Fibroblast of lung (primary cell): Measurements from ENCODE around the gene ZBTB9. TPM values are rescaled to one million over a fixed set of nuclear protein-coding genes. Genes with fewer than 3 reads are reported as not detected.

Experiments
- DNase-seq, 2 donors: peaks; one replicate each; pipeline versions ENCODE4 v3.0.0 to v3.0.0-alpha.2; 2010; ENCODE audit warnings: low read depth in 2 of 2
- H2AFZ ChIP-seq: 2 replicates; pipeline ENCODE4 v1.5.1; 2012; ENCODE audit warnings: low read length, control low read depth, inconsistent platforms
- H3K27ac ChIP-seq: 2 replicates; pipeline ENCODE4 v1.5.1; 2011; ENCODE audit warnings: low read length, control low read depth; ENCODE audit not compliant: insufficient read depth
- H3K27me3 ChIP-seq: 2 replicates; pipeline ENCODE4 v1.5.1; 2011; ENCODE audit warnings: mild to moderate bottlenecking, low read length; ENCODE audit not compliant: control insufficient read depth, insufficient read depth
- H3K36me3 ChIP-seq: 2 replicates; pipeline ENCODE4 v1.5.1; 2011; ENCODE audit warnings: low read length; ENCODE audit not compliant: control insufficient read depth, insufficient read depth
- H3K4me1 ChIP-seq: 2 replicates; pipeline ENCODE4 v1.5.1; 2011; ENCODE audit warnings: low read length; ENCODE audit not compliant: control insufficient read depth, insufficient read depth; ENCODE audit errors: extremely low read depth
- H3K4me2 ChIP-seq: 2 replicates; pipeline ENCODE4 v1.5.1; 2011; ENCODE audit warnings: low read length, control low read depth; ENCODE audit not compliant: insufficient read depth; ENCODE audit errors: extremely low read depth
- H3K4me3 ChIP-seq, 4 experiments: fragments of 200-600 bp in 1 of 4; sonication (generic) in 1 of 4; replicated peaks in 1 of 4; 2 replicates each; pipeline ENCODE4 v1.5.1; 2011 to 2016; ENCODE audit warnings: low read length in 4 of 4, low read depth in 3 of 4, mild to moderate bottlenecking in 3 of 4, control low read depth in 2 of 4, inconsistent platforms in 1 of 4, mixed read lengths in 1 of 4; ENCODE audit not compliant: insufficient read depth in 1 of 4; ENCODE audit errors: control extremely low read depth in 1 of 4
- H3K79me2 ChIP-seq: 2 replicates; pipeline ENCODE4 v1.5.1; 2012; ENCODE audit warnings: mild to moderate bottlenecking, low read length, inconsistent platforms; ENCODE audit not compliant: control insufficient read depth, insufficient read depth
- H3K9ac ChIP-seq: 2 replicates; pipeline ENCODE4 v1.5.1; 2011; ENCODE audit warnings: mild to moderate bottlenecking, low read length, control low read depth; ENCODE audit not compliant: insufficient read depth
- H3K9me3 ChIP-seq: 2 replicates; pipeline ENCODE4 v1.5.1; 2012; ENCODE audit warnings: low read depth, low read length; ENCODE audit not compliant: control insufficient read depth, insufficient read depth
- H4K20me1 ChIP-seq: 2 replicates; pipeline ENCODE4 v1.5.1; 2011; ENCODE audit warnings: low read length; ENCODE audit not compliant: control insufficient read depth, insufficient read depth; ENCODE audit errors: extremely low read depth
- CTCF ChIP-seq, 2 donors: IDR thresholded peaks in 1 of 2; conservative IDR thresholded peaks in 1 of 2; 1 replicate in 1 of 2; 2 replicates in 1 of 2; pipeline ENCODE4 v1.5.1; 2011 to 2012; ENCODE audit warnings: low read length in 2 of 2, control low read depth in 1 of 2, inconsistent platforms in 1 of 2, low read depth in 1 of 2, mild to moderate bottlenecking in 1 of 2
- EZH2 ChIP-seq: IDR thresholded peaks from 2 replicates; pipeline ENCODE4 v1.5.1; 2012; ENCODE audit warnings: low read length, control low read depth, mild to moderate bottlenecking; ENCODE audit errors: missing control alignments
- polyA plus RNA-seq, 2 donors: library from polyadenylated mRNA; depleted of rRNA in 1 of 2; stranded (reverse) in 1 of 2; unstranded in 1 of 2; fragments of >200 nt; gene quantifications; 2 replicates each; pipeline ENCODE4 v1.2.1, GENCODE V29; 2011 to 2012; ENCODE audit warnings: missing spikeins in 1 of 2
- total RNA-seq: library from RNA; depleted of rRNA; stranded (reverse); fragments of >200 nt; gene quantifications from 2 replicates; pipeline ENCODE4 v1.2.1, GENCODE V29; 2014

The ZBTB9 gene
- total and polyA plus RNA-seq, 2 donors (not counting 1 experiment from before 2014, with no cell fraction given), result 4.1 to 5.2 TPM

- Histone ChIP-seq H3K27me3 (no peaks in the 10 kb centered on the region), H3K9me3 (no peaks in the 10 kb centered on the region), H3K27ac (no peak overlapping the region), H4K20me1 (no peaks in the 10 kb centered on the region), H2AFZ (no peak overlapping the region), H3K4me2 (no peak overlapping the region), H3K4me3 (no peak overlapping the region), H3K79me2 (no peaks in the 10 kb centered on the region), H3K4me1 (no peaks in the 10 kb centered on the region), H3K9ac (no peak overlapping the region), H3K36me3 (no peaks in the 10 kb centered on the region)
- no peak for DNase-seq
- no peak for TF ChIP-seq CTCF (conservative IDR thresholded peaks at IDR 0.05 in 1 of 2, IDR thresholded peaks at IDR 0.05 in 1 of 2; ENCODE audit: low read depth in 1 of 2, low read length in 2 of 2)
- no peak for TF ChIP-seq EZH2
Observed at GRCh38 chr6:33466075-33466735, 11.8 kb downstream of the ZBTB9 start.

DNA sequence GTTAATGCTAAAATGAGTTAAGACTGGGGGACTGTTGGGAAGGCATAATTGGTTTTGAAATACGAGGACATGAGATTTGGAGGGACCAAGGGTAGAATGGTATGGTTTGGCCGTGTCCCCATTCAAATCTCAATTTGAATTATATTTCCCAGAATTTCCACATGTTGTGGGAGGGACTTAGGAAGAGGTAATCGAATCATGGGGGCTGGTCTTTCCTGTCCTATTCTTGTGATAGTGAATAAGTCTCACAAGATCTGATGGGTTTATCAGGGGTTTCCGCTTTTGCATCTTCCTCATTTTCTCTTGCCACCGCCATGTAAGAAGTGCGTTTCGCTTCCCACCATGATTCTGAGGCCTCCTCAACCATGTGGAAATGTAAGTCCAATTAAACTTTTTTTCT lies 12.7 kb downstream of the ZBTB9 start:
- H3K36me3 ChIP-seq, result no peaks in the 10 kb centered on the region
- H3K9me3 ChIP-seq, result no peaks in the 10 kb centered on the region
- no peak overlapping the region for H3K9ac ChIP-seq
- no peak overlapping the region for H3K27ac ChIP-seq
- no peaks in the 10 kb centered on the region for H3K4me1 ChIP-seq
- H4K20me1 ChIP-seq, result no peaks in the 10 kb centered on the region
- TF ChIP-seq CTCF (conservative IDR thresholded peaks at IDR 0.05 in 1 of 2, IDR thresholded peaks at IDR 0.05 in 1 of 2; ENCODE audit: low read depth in 1 of 2, low read length in 2 of 2) (no peak), EZH2 (no peak)
- H3K79me2 ChIP-seq, result no peaks in the 10 kb centered on the region
- no peak overlapping the region for H2AFZ ChIP-seq
- no peak for DNase-seq
- no peak overlapping the region for H3K4me3 ChIP-seq
- H3K27me3 ChIP-seq, result no peaks in the 10 kb centered on the region
- H3K4me2 ChIP-seq, result no peak overlapping the region

DNA sequence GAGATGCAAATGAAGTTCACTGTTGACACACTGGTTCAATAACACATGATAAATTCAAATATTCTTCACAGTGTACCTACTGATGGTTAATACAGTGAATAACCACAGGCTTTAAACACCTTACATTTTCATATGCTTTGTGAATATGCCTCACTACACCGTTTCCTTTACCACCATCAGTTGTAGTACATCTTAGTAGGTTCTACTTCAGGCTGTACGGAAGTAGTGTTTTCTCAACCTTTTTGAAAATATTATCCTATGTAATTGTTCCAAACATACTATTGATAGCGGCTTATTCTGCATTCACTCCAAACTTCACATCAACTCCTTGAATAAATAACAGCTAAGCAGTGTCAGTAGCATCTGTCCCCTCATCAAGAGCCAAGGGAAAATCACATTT lies 15.3 kb downstream of the ZBTB9 start:
- H3K79me2 ChIP-seq, result no peaks in the 10 kb centered on the region
- no peak overlapping the region for H3K4me2 ChIP-seq
- H2AFZ ChIP-seq, result no peak overlapping the region
- no peak for DNase-seq
- H4K20me1 ChIP-seq, result no peaks in the 10 kb centered on the region
- H3K36me3 ChIP-seq, result no peaks in the 10 kb centered on the region
- H3K9ac ChIP-seq, result no peak overlapping the region
- no peak for TF ChIP-seq CTCF (conservative IDR thresholded peaks at IDR 0.05 in 1 of 2, IDR thresholded peaks at IDR 0.05 in 1 of 2; ENCODE audit: low read depth in 1 of 2, low read length in 2 of 2)
- TF ChIP-seq EZH2, result no peak
- H3K27ac ChIP-seq, result no peak overlapping the region
- no peak overlapping the region for H3K4me3 ChIP-seq
- no peaks in the 10 kb centered on the region for H3K4me1 ChIP-seq
- no peaks in the 10 kb centered on the region for H3K27me3 ChIP-seq
- H3K9me3 ChIP-seq, result no peaks in the 10 kb centered on the region
